Fibroblast of skin of left biceps (primary cell): ENCODE measurements around the gene ITSN1.
"Not testable (repeated sequence)": the region's sequence is repeated elsewhere in the genome, so short reads cannot be mapped to it uniquely, and the experiment has no call there.

Source experiments
- DNase-seq, 2 experiments: peaks; one replicate each; pipeline ENCODE4 v3.0.0-alpha.2; 2013; ENCODE audit warnings: low read depth in 2 of 2

ITSN1 gene

DNA sequence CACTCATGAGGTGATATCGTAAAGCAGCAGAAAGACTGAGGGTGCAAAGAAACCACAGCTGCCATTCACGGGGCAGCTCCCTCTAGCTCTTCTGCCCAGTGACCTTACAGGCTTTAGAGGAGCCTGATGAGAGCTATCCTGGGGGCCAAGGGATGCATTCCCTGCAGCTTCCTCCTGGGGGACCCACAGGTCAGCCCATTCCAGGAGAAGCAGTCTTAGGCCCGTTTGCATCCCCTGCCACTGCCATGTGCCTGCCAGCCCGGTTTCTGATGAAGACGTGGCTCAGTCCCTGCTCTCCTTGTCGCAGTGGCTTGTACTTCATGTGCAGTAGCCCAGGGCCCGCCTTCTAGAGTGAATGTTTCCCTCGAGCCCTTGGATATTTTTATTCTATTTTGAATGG is 250.6 kb downstream of the ITSN1 start:
- DNase-seq: no peak

- DNase-seq: no peak
These were observed 251.6 kb downstream of the ITSN1 start for GRCh38 chr21:33893917-33894316.

DNA sequence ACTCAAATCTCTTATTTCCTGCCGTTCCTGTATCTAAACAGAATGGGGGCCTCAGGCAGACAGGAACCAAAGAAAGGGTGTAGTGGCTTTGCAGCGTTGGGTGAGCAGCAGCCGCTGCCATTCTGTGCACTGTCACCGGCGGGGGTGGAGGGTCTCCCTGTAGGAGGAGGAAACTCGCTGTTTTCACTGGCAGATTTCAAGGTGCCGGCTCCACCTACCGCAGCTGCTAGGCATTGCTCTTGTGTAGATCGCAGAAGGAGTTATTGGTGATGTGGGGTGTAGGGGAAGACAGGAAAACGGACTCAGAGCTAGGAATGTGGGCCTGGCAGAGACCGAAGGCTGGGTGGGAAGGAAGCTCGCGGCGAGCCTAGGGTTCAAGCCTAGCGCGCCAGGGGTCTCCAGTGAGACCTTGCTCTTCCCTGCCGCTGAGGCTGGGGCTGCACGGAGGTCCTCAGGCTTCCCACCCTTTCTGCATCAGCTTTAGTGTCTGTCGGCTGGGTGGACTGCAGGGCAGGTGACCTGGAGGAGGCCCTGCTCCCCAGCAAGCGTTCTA is 252.5 kb downstream of the ITSN1 start:
- DNase-seq: peak; percentile 67 to 71

DNA sequence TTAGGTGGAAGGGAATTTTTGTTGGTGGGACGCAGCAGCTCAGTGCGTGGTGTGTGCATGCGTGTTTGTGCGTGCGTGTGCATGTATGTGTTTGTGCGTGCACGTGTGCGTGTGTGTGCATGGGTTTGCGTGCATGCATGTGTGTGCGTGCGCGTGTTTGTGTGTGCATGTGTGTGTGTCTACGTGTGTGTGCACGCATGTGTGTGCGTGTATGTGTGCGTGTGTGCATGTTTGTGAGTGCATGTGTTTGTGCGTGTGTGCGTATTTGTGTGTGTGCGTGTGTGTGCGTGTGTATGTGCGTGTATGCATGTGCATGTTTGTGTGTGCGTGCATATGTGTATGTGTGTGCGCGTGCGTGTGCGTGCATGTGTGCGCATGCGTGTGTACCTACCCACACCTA is 253.1 kb downstream of the ITSN1 start:
- no peak for DNase-seq

DNA sequence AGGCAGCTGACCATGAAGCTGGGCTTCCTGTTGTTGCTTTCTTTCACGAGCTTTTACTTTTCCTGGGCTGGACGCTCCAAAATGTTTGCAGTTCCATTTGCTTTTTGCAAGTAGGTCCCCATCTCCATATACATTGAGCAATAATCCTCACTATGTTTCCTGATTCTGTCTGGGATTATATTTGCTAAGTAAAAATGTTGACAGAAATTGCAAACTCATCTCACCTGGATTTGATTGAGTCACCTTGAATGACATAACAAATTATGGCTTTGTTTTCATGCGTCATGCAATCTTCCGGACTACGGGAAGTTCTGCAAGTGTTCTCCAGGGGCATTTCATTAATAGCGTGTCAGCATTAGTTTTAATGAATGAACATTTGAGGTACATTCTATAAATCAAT is 254.4 kb downstream of the ITSN1 start:
- no peak for DNase-seq

- DNase-seq: no peak
These were observed 254.8 kb downstream of the ITSN1 start for GRCh38 chr21:33897098-33897497.

DNA sequence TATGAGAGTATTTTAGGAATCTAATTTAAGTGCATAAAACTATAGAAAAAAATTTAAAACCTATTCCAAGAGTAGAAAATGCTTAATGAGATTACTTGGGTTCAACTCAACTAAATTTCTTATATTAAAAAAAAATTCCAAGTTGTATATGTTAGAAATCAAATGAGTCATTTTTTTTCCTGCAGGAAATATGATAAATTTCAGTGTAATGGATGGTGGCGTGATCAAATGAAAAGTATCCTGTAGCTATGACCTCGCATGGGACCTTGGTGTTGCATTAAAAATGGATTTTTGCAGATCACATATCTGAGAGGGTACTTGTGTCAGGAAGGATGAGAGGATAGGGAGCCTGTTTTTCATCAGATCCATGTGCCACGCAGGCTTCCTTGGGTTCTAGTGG is 255.4 kb downstream of the ITSN1 start:
- no peak for DNase-seq

DNA sequence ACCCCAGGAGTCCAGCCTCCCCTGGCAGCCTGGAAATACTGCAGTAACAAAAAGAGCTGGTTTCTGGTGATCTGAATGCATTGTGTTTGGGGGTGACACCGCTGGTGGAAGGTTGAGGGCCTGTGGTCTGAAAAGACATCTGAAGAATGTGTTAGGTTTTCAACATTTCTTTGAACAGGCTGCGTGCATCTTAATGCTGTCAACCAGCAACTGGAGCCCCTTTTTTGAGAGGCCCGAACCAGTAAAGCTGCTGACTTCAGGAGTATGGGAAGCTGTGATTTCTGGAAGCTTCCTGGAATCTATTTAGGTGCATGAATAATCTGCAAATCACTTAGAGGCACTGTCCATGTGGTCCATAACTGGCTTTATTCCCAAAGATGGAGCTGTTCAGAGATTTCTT is 256.3 kb downstream of the ITSN1 start:
- DNase-seq: peak; percentile 33 to 36

DNA sequence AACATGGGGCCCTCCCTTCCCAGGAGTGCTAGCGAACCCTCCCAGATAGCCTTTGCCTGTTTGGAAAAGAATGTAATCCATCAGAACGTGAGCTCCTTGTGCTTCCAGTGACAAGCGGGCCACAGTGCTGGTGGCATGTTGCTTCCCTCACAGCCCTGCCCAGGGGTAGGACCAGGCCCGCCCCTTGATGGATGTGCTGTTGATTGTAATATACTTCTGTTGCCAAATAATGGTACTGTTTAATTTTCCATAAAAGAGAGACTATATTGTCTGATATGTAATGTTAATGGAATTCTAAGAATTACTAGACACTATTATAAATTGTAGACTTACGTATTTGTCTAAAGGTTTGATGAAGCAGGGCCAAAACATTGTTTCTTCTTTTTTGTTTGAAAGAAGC is 256.9 kb downstream of the ITSN1 start:
- no peak for DNase-seq

- DNase-seq: peak in 1 of 2 experiments; percentile 31
These were observed 259.3 kb downstream of the ITSN1 start for GRCh38 chr21:33901412-33902288.

GRCh38 chr21:33902349-33902748 is 260.0 kb downstream of the ITSN1 start:
- DNase-seq: no peak

- no peak for DNase-seq
These were observed 261.7 kb downstream of the ITSN1 start for GRCh38 chr21:33904041-33904440.

- DNase-seq: no peak
These were observed 266.5 kb downstream of the ITSN1 start for GRCh38 chr21:33908760-33909159.

DNA sequence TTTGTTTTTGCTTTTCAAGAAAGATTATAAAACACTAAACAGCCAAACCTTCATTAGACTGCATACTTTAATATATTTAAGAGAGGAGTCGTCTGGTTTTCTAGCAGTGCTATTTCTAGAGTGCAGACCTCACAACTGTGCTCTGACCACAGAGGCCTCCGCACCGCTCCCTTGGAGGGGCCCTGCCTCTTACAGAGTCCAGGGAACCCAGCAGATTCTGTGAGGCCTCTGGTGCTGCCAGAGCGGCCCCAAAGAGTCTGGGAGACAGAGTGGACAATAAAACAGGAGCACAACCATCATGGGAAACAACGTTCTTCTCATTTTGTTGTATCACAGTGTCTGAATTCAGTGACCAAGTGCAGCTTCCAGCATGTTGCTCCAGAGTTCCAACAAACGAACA is 267.5 kb downstream of the ITSN1 start:
- no peak for DNase-seq

- no peak for DNase-seq
These were observed 271.9 kb downstream of the ITSN1 start for GRCh38 chr21:33914188-33914587.

DNA sequence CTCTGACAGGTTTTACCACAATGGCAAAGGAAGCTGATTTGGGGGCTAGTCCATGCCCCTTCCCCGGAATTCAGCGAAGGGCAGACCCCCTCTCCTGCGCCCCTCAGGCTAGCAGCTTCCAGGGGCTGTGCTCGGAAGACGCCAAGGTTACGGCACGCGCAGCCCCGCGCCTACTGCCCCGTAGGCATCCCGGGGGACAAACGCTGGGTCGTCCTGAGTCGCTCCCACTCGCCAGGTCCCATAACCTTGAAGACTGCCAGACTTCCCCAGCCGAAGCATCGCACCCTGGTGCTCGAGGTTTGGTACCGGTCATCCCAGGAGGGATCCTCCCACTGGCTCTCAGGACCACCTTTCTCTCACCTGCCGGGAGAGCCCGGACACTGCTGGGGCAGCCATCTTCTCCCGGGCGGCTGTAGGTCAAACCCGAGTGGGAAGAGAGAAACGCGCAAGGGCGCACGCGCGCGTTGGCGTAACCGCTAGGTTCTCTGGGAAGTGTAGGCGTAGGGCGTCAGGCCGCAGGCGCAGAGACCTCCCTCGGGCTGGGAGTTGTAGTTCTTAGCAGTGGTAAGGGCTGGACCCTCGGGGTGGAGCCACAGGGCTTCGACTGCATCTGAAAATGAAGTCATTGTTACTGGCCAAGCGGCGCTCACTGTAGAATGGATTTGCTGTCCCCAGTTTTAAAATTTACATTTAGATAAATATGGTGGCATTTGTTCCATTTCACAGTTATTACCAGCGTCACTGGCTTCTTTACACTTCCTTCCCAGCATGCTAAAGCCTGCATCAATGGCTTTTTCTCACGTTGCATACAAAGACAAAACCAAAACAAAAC is 273.3 kb downstream of the ITSN1 start, which contains the start of gene ATP5PO:
TSS of gene ATP5PO (minus strand) at position 437 of the 832 bp plus-strand sequence. CDS start at position 396, 41 bp downstream.
- peak; percentile 89 to 92 for DNase-seq

GRCh38 chr21:33916200-33916567 is 273.9 kb downstream of the ITSN1 start:
- DNase-seq: no peak

- no peak for DNase-seq
These were observed 275.1 kb downstream of the ITSN1 start for GRCh38 chr21:33917421-33917820.

GRCh38 chr21:33924079-33924765 is 281.9 kb downstream of the ITSN1 start:
- peak in 1 of 2 experiments; percentile 34 for DNase-seq

- DNase-seq: no peak
These were observed 282.4 kb downstream of the ITSN1 start for GRCh38 chr21:33924766-33925100.

DNA sequence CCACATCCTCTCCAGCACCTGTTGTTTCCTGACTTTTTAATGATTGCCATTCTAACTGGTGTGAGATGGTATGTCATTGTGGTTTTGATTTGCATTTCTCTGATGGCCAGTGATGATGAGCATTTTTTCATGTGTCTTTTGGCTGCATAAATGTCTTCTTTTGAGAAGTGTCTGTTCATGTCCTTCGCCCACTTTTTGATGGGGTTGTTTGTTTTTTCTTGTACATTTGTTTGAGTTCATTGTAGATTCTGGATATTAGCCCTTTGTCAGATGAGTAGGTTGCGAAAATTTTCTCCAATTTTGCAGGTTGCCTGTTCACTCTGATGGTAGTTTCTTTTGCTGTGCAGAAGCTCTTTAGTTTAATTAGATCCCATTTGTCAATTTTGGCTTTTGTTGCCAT is 283.9 kb downstream of the ITSN1 start:
- not testable (repeated sequence) for DNase-seq
